Activated T-cell treated with anti-CD3 and anti-CD28 coated beads, Interleukin-2, amount 50 U/mL, for 4 hours (primary cell): ENCODE results near the gene KIRREL1. TPM values are rescaled to one million over a fixed set of nuclear protein-coding genes. Genes with fewer than 3 reads are reported as not detected.

Experiments
- ATAC-seq, 2 donors: fragments of 200-7000 bp; cut with Tn5 transposase; one replicate each; pipeline ENCODE4 v1.10.0; 2021
- DNase-seq: peaks from one replicate; pipeline ENCODE4 v3.0.0-alpha.2; 2020
- H3K27me3 Mint-ChIP-seq: one replicate; pipeline ENCODE4 v1.8.0; 2021; ENCODE audit warnings: low read depth, mixed read lengths
- H3K36me3 Mint-ChIP-seq: one replicate; pipeline ENCODE4 v1.8.0; 2022; ENCODE audit warnings: mixed read lengths; ENCODE audit not compliant: insufficient read depth
- H3K4me1 Mint-ChIP-seq: one replicate; pipeline ENCODE4 v1.8.0; 2021; ENCODE audit warnings: low read depth, mixed read lengths
- H3K4me3 Mint-ChIP-seq: one replicate; pipeline ENCODE4 v1.8.0; 2021; ENCODE audit warnings: mild to moderate bottlenecking, moderate library complexity, mixed read lengths
- H3K9me3 Mint-ChIP-seq: one replicate; pipeline ENCODE4 v1.8.0; 2021; ENCODE audit warnings: mixed read lengths
- total RNA-seq, 3 donors: library from RNA; stranded (reverse); gene quantifications; one replicate each; pipeline ENCODE4 v1.2.1, GENCODE V29; 2021

KIRREL1 gene
- total RNA-seq, 3 donors from 2014 or later: 0.15 to 0.29 (median 0.16) TPM

GRCh38 chr1:157965584-157965983 is 27.9 kb upstream of the KIRREL1 start:
- peaks cover 14% of the 10 kb centered on the region for H3K27me3 Mint-ChIP-seq
- no peak for ATAC-seq
- no peak overlapping the region for H3K4me3 Mint-ChIP-seq
- H3K9me3 Mint-ChIP-seq: no peaks in the 10 kb centered on the region
- H3K4me1 Mint-ChIP-seq: peaks cover 2% of the 10 kb centered on the region
- H3K36me3 Mint-ChIP-seq: no peaks in the 10 kb centered on the region
- DNase-seq: no peak

GRCh38 chr1:157966031-157966537 is 27.4 kb upstream of the KIRREL1 start:
- H3K36me3 Mint-ChIP-seq: no peaks in the 10 kb centered on the region
- H3K4me3 Mint-ChIP-seq: no peak overlapping the region
- no peaks in the 10 kb centered on the region for H3K9me3 Mint-ChIP-seq
- peaks cover 9% of the 10 kb centered on the region for H3K27me3 Mint-ChIP-seq
- ATAC-seq (no peak), DNase-seq (no peak)
- peaks cover 2% of the 10 kb centered on the region for H3K4me1 Mint-ChIP-seq

- no peak overlapping the region for H3K4me3 Mint-ChIP-seq
Observed at GRCh38 chr1:157967205-157967604, 26.2 kb upstream of the KIRREL1 start.

GRCh38 chr1:157968508-157968907 is 24.9 kb upstream of the KIRREL1 start:
- H3K9me3 Mint-ChIP-seq: no peaks in the 10 kb centered on the region
- no peak for ATAC-seq
- H3K27me3 Mint-ChIP-seq: peaks cover 1% of the 10 kb centered on the region
- no peak overlapping the region for H3K4me3 Mint-ChIP-seq
- DNase-seq: no peak
- H3K36me3 Mint-ChIP-seq: no peaks in the 10 kb centered on the region
- H3K4me1 Mint-ChIP-seq: no peaks in the 10 kb centered on the region

More at GRCh38 chr1:157967205-157967604, 26.2 kb upstream of the KIRREL1 start:
- no peaks in the 10 kb centered on the region for H3K9me3 Mint-ChIP-seq
- H3K36me3 Mint-ChIP-seq: no peaks in the 10 kb centered on the region
- H3K4me1 Mint-ChIP-seq: no peaks in the 10 kb centered on the region
- H3K27me3 Mint-ChIP-seq: peaks cover 6% of the 10 kb centered on the region
- DNase-seq: no peak
- ATAC-seq: no peak

GRCh38 chr1:157968946-157969345 is 24.5 kb upstream of the KIRREL1 start:
- no peak overlapping the region for H3K4me3 Mint-ChIP-seq
- H3K36me3 Mint-ChIP-seq: no peaks in the 10 kb centered on the region
- no peaks in the 10 kb centered on the region for H3K4me1 Mint-ChIP-seq
- peaks cover 3% of the 10 kb centered on the region for H3K27me3 Mint-ChIP-seq
- DNase-seq (no peak), ATAC-seq (no peak)
- no peaks in the 10 kb centered on the region for H3K9me3 Mint-ChIP-seq

GRCh38 chr1:157969697-157970485 is 23.6 kb upstream of the KIRREL1 start:
- H3K27me3 Mint-ChIP-seq: peaks cover 3% of the 10 kb centered on the region
- ATAC-seq: no peak
- DNase-seq: no peak
- H3K9me3 Mint-ChIP-seq: no peaks in the 10 kb centered on the region
- no peaks in the 10 kb centered on the region for H3K4me1 Mint-ChIP-seq
- no peaks in the 10 kb centered on the region for H3K36me3 Mint-ChIP-seq
- no peak overlapping the region for H3K4me3 Mint-ChIP-seq

- ATAC-seq: no peak
- no peaks in the 10 kb centered on the region for H3K36me3 Mint-ChIP-seq
- no peak overlapping the region for H3K4me3 Mint-ChIP-seq
- H3K9me3 Mint-ChIP-seq: no peaks in the 10 kb centered on the region
- H3K27me3 Mint-ChIP-seq: peaks cover 9% of the 10 kb centered on the region
- H3K4me1 Mint-ChIP-seq: no peaks in the 10 kb centered on the region
- no peak for DNase-seq
Observed at GRCh38 chr1:157971769-157972168, 21.7 kb upstream of the KIRREL1 start.

- DNase-seq (no peak), ATAC-seq (no peak)
- Mint-ChIP-seq H3K9me3 (no peaks in the 10 kb centered on the region), H3K27me3 (peaks cover 22% of the 10 kb centered on the region), H3K36me3 (no peaks in the 10 kb centered on the region), H3K4me1 (no peaks in the 10 kb centered on the region), H3K4me3 (no peak overlapping the region)
Observed at GRCh38 chr1:157975228-157975950, 18.1 kb upstream of the KIRREL1 start.

- no peaks in the 10 kb centered on the region for H3K9me3 Mint-ChIP-seq
- ATAC-seq: no peak
Observed at GRCh38 chr1:157976888-157977287, 16.6 kb upstream of the KIRREL1 start.

GRCh38 chr1:157978586-157979403 is 14.7 kb upstream of the KIRREL1 start:
- no peaks in the 10 kb centered on the region for H3K4me1 Mint-ChIP-seq
- H3K9me3 Mint-ChIP-seq: no peaks in the 10 kb centered on the region
- peaks cover 22% of the 10 kb centered on the region for H3K27me3 Mint-ChIP-seq
- ATAC-seq: no peak
- H3K36me3 Mint-ChIP-seq: no peaks in the 10 kb centered on the region
- DNase-seq: no peak
- no peak overlapping the region for H3K4me3 Mint-ChIP-seq

More at GRCh38 chr1:157976888-157977287, 16.6 kb upstream of the KIRREL1 start:
- DNase-seq: no peak
- Mint-ChIP-seq H3K4me3 (no peak overlapping the region), H3K4me1 (no peaks in the 10 kb centered on the region), H3K36me3 (no peaks in the 10 kb centered on the region), H3K27me3 (peaks cover 22% of the 10 kb centered on the region)

GRCh38 chr1:157982136-157982535 is 11.3 kb upstream of the KIRREL1 start:
- no peaks in the 10 kb centered on the region for H3K9me3 Mint-ChIP-seq
- H3K4me3 Mint-ChIP-seq: no peak overlapping the region
- no peak for DNase-seq
- no peaks in the 10 kb centered on the region for H3K36me3 Mint-ChIP-seq
- no peak for ATAC-seq
- peaks cover 17% of the 10 kb centered on the region for H3K27me3 Mint-ChIP-seq
- H3K4me1 Mint-ChIP-seq: no peaks in the 10 kb centered on the region

- Mint-ChIP-seq H3K36me3 (no peaks in the 10 kb centered on the region), H3K4me1 (no peaks in the 10 kb centered on the region), H3K4me3 (no peak overlapping the region), H3K27me3 (peaks cover 14% of the 10 kb centered on the region), H3K9me3 (no peaks in the 10 kb centered on the region)
- DNase-seq: no peak
- ATAC-seq: no peak
Observed at GRCh38 chr1:157983787-157984186, 9.7 kb upstream of the KIRREL1 start.

- peaks cover 10% of the 10 kb centered on the region for H3K27me3 Mint-ChIP-seq
- no peaks in the 10 kb centered on the region for H3K4me1 Mint-ChIP-seq
- H3K4me3 Mint-ChIP-seq: no peak overlapping the region
- ATAC-seq: no peak
- H3K9me3 Mint-ChIP-seq: no peaks in the 10 kb centered on the region
- no peaks in the 10 kb centered on the region for H3K36me3 Mint-ChIP-seq
- DNase-seq: no peak
Observed at GRCh38 chr1:157984469-157984868, 9.0 kb upstream of the KIRREL1 start.

GRCh38 chr1:157985473-157985872 is 8.0 kb upstream of the KIRREL1 start:
- no peaks in the 10 kb centered on the region for H3K4me1 Mint-ChIP-seq
- no peaks in the 10 kb centered on the region for H3K36me3 Mint-ChIP-seq
- ATAC-seq (no peak), DNase-seq (no peak)
- H3K9me3 Mint-ChIP-seq: no peaks in the 10 kb centered on the region
- H3K4me3 Mint-ChIP-seq: no peak overlapping the region
- peaks cover 11% of the 10 kb centered on the region for H3K27me3 Mint-ChIP-seq
